SU-DHL-6 (cell line): Measurements from ENCODE around the gene LGR6.

Experiments
- CTCF ChIP-seq: fragments of 200-600 bp; sonication (generic); IDR thresholded peaks from one replicate; pipeline ENCODE4 v1.5.1; 2017; ENCODE audit warnings: antibody characterized with exemption, mild to moderate bottlenecking, low read length, moderate library complexity; ENCODE audit not compliant: insufficient read depth, poor library complexity, severe bottlenecking
- EZH2phosphoT487 ChIP-seq: fragments of 200-600 bp; sonication (generic), shearing (Covaris generic); conservative IDR thresholded peaks from 2 replicates; pipeline ENCODE4 v1.6.1; 2018; ENCODE audit warnings: mild to moderate bottlenecking, antibody characterized with exemption, low read length, moderate library complexity, mixed read lengths

GRCh38 chr1:202161151-202162046 lies 32.2 kb upstream of the LGR6 start:
- no peak for TF ChIP-seq CTCF
- TF ChIP-seq EZH2phosphoT487 = no peak
